HG03575 (cell line): ENCODE data around the gene UPB1.
"Not testable (repeated sequence)": the region's sequence is repeated elsewhere in the genome, so short reads cannot be mapped to it uniquely, and the experiment has no call there.

Experiments
- ATAC-seq: cut with Tn5 transposase; IDR thresholded peaks from one replicate; pipeline ENCODE4 v1.9.1; 2021; ENCODE audit not compliant: unreplicated experiment, insufficient number of reproducible peaks, low FRiP score; ENCODE audit errors: extremely low read depth

The UPB1 gene

GRCh38 chr22:24552503-24553286 lies 57.6 kb downstream of the UPB1 start:
- not testable (repeated sequence) for ATAC-seq

GRCh38 chr22:24553597-24554312 lies 58.6 kb downstream of the UPB1 start:
- no peak for ATAC-seq

GRCh38 chr22:24554313-24555164 lies 59.4 kb downstream of the UPB1 start, which contains the start of gene GUCD1:
TSS of gene GUCD1 (minus strand) at chr22:24555138. CDS start at chr22:24554991, 147 bp downstream.
- no peak for ATAC-seq

GRCh38 chr22:24555165-24556039 lies 60.3 kb downstream of the UPB1 start, which contains the start of gene SNRPD3:
TSS of gene SNRPD3 (plus strand) at chr22:24555999. CDS start at chr22:24557675, 1,676 bp downstream.
- no peak for ATAC-seq

- no peak for ATAC-seq
Measured at GRCh38 chr22:24559471-24559870, 64.3 kb downstream of the UPB1 start.

GRCh38 chr22:24563246-24563645 lies 68.1 kb downstream of the UPB1 start:
- ATAC-seq: no peak

- no peak for ATAC-seq
Measured at GRCh38 chr22:24564376-24565058, 69.4 kb downstream of the UPB1 start.

- no peak for ATAC-seq
Measured at GRCh38 chr22:24565077-24565476, 69.9 kb downstream of the UPB1 start.

- ATAC-seq: no peak
Measured at GRCh38 chr22:24566899-24567511, 71.9 kb downstream of the UPB1 start.

- no peak for ATAC-seq
Measured at GRCh38 chr22:24567668-24568067, 72.5 kb downstream of the UPB1 start.

- no peak for ATAC-seq
Measured at GRCh38 chr22:24571266-24571665, 76.1 kb downstream of the UPB1 start.

GRCh38 chr22:24576778-24577177 lies 81.6 kb downstream of the UPB1 start:
- ATAC-seq: no peak
